NCI-H146 (cell line): ENCODE data around the gene NECTIN1.

Experiments used
- DNase-seq: peaks from one replicate; lab custom pipeline; 2025; lab: John Stamatoyannopoulos, UW

NECTIN1 gene

GRCh38 chr11:119692540-119692820, 36.5 kb downstream of the NECTIN1 start:
- no peak for DNase-seq

DNA sequence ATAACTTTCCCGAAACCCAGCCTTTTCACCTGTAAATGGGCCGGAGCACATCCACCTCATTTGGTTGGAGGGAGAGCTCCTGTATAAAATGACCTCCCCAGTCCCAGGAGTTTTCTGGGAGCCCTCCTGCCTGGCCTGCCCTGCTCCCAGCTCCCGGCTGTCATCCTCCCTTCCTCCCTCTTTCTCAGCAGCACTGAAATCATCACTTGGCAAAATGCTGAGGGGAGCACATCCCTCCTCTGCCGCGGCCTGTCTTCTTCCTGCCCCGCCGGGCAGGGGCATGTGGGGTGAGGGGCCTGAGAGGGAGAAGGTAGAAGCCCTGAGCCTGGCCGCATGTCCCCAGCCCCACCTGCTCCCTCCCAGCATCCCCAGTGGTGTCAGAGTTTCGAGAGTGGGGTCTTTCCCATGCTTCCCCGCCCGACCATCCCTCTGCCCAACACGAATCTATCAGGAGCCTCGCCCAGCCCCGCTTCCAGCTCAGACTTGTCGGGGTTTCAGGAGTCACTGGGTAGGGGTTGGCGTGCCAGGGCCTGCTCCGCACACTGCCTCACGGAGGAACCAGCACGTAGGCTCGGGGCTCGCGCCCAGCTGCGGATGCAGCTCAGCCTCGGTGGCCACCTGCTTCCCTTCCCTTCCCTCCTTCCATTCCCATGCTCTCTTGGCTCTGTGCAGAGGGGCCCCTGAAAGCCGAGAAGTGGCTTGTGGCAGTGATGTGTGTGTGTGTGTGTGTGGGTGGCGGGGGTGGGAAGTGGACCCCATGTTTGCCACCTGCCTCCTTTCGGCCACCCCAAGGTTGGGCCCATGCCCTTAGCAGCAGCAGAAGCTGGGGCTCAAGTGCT, 37.1 kb downstream of the NECTIN1 start:
- no peak for DNase-seq

- no peak for DNase-seq
These were observed 37.9 kb downstream of the NECTIN1 start for GRCh38 chr11:119691020-119691666.

GRCh38 chr11:119689302-119689701, 39.7 kb downstream of the NECTIN1 start:
- no peak for DNase-seq

DNA sequence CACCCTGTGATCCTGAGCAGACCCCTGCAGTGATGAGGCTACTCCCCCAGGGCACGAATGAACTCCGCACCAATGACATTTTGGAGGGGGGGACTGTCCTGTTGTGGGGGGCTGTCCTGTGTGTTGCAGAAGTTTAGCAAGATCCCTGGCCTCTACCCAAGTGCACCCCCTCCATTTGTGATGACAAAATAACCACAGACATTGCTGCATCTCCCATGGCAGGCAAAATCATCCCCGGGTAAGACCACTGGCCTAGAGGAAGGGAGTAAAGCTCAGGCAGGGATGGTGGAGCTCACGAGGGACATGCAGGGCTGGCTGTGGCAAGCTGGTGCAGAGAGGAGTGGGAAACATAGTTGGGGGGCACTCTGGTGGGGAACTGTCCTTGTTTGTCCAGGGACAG, 40.6 kb downstream of the NECTIN1 start:
- no peak for DNase-seq

- DNase-seq: no peak
These were observed 41.5 kb downstream of the NECTIN1 start for GRCh38 chr11:119687373-119688046.

GRCh38 chr11:119686177-119686882, 42.7 kb downstream of the NECTIN1 start:
- no peak for DNase-seq

- DNase-seq: no peak
These were observed 43.8 kb downstream of the NECTIN1 start for GRCh38 chr11:119685111-119685746.

DNA sequence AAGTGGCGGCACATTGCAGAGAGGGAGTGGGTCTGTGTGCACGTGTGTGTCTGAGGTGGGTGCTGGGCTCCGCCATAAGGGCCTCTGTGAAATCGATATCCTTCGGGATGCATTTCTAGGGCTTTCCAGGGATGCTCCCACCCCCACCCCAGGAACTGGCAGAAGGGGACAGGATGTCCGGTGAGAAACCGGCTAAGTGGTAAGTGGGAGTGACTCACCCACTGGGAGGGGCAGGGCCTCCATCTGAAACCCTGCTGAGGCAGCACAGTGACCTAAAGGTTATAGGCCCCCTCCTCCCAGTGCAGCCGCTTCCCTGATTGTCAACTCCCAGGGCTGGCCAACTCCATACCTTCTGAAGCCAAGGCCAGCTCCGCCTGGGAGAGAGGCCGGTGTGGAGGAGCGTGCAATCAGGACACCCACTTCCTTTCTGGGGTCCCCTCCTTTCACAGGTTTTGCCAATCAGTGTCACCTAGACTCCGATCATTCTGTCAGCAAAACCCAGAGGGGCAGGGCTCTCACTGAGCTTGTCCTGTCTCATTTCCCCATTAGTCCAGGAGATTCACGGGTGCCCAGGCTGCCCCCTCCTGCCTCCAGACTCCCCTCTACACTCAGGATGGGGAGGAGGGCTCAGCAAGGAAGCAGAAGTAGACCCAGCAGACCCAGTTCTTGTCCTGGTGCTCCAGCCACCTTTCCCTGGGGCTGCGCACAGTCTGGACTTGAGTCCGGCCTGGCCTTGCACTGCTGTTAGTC, 44.5 kb downstream of the NECTIN1 start:
- no peak for DNase-seq

GRCh38 chr11:119683783-119684182, 45.2 kb downstream of the NECTIN1 start:
- no peak for DNase-seq

- DNase-seq: no peak
These were observed 47.6 kb downstream of the NECTIN1 start for GRCh38 chr11:119681361-119681910.

DNA sequence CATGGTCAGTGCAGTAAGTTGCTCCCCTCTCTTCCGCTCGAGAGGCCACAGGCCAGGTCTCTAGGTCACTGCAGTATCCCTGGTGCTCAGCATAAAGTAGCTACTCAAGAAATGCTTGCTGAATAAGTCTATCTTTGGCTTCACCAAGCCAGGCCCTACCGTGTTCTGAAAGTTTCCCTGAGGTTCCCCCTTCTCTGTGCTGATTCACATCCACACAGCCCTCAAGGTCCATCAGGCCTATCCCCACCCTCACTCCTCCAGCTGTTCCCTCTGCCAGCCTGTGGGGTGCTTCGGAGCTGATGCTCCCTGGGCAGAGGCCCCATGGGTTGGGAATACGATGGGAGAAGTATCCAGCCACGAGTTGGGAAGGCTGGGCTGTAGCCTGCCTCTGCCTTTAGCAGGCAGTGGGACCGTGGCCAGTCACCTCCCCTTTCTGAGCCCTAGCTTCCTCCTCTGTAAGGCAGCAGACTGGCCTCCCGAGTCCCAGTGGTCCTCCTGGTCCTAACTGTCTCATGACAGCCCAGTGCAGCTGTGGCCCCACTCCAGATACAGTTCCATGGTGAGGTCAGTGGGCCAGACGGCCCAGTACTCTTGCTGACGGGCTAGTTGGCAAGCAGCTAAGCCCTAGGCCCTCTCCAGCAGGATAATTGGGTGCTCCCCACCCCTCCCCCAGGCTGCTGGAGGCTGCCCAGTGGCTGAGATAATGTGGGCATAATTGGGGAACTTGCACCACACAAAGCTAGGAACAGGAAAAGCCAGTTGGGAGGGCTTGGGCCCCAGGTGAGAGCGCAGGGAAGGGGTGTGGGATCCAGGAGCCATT, 48.2 kb downstream of the NECTIN1 start:
- no peak for DNase-seq

GRCh38 chr11:119679346-119679745, 49.7 kb downstream of the NECTIN1 start:
- DNase-seq: no peak

GRCh38 chr11:119678351-119678750, 50.6 kb downstream of the NECTIN1 start:
- no peak for DNase-seq

DNA sequence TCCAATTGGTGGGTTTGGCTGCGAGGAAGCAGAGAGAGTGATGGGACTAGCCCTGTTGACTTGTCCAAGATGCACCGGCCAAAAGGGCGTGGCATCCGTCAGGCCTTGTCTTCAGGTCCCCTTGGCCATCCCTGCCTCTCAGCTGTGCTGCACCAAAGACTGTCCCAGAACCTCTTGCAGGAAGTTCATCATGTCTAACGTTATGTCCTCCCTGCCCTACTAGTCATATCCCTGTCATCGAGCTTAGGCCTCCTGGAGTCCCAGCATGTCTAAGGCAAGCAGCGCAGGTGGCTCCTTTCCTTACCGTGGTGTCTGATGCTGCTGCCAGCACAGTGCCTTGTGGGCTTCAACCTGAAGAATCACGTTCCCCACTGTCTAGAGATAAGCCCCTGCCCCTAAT, 51.2 kb downstream of the NECTIN1 start:
- DNase-seq: no peak

DNA sequence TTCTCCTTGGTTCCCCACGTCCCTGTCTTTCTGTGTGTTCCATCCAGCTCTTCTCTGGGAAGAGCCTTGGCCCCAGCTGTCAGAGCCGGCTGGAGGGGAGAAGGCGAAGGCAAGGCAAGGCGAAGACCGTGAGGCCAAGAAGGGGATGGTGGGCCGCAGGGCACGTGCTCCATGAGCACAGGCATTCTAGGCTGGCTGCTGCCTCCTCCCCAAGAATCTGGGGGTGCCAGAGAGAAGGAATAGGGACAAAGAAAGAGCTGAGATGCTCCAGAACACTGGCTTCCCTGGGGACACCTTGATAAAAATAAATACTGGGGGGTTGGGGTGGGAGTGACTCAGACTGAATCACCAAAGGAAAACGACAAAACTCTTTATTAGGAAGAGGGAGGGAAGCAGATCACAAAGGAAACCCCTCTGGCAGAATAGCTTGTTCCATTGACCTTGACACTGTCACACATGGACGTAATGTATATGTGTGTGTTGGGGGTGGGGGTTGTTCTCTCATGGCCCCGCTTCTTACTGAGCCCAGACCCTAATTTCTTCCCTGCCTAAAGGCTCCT, 52.5 kb downstream of the NECTIN1 start:
- DNase-seq: no peak

DNA sequence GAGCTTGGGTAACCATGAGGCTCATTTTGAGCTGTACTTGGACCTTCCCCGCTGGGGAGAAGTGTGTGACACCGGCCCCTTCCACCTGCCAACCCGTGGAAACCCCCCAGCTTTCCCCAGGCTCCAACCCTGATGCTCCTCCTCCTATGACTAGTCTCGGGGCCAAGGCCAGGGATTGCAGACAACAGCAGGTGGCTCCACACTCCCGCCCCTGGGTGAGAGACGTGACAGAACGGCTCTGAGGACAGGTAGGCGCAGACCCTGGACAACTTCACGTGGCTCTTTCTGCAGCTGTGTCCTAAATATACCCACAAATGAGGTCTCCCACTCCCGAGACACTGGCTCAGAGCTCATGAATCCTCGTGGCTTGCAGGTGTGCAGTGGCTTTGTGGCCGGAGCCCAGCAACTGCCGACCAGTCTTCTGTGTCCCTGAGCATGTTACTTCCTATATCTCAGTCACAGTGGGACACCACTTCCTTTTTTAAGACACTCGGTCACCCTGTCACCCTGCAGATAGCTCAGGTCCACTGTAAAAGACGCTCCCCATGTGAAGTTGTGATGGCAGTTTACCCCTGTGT, 55.2 kb downstream of the NECTIN1 start:
- no peak for DNase-seq

- no peak for DNase-seq
These were observed 55.8 kb downstream of the NECTIN1 start for GRCh38 chr11:119673052-119673758.

- no peak for DNase-seq
These were observed 56.4 kb downstream of the NECTIN1 start for GRCh38 chr11:119672597-119672996.
